ENCODE measurements around the gene RALGAPA1.

Gene RALGAPA1

DNA sequence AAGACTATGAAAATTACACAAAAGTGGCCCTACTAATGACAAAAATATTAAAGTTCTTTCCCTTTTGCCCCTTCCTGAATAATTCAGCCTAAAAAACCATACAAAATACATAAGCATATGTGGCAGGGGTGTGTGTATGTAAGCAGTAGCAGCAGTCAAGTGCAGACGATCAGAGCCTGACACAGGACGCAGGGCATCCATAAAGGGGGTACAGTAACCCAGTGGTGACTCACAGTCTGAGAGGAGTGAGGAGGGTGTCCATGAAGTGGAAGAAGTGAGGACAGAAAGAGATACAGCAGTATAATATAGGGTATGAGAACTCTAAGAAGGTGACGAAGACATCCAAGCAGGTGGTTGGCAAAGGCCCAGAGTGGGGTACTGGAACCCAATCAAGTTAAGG lies 56.7 kb downstream of the RALGAPA1 start:
- H3K27me3 ChIP-seq: no peaks in the 10 kb centered on the region
- intact Hi-C loops (cut with DNase I; ENCODE audit: low total_unique reads): no loop called here
- no peak for DNase-seq
- H3K36me3 ChIP-seq: peaks cover 51 to 58% (median 57%) of the 10 kb centered on the region in 3 donors
- H3K9me3 ChIP-seq: no peaks in the 10 kb centered on the region
- no peak overlapping the region for H3K4me3 ChIP-seq
- H3K4me1 ChIP-seq: no peaks in the 10 kb centered on the region
- H3K27ac ChIP-seq: no peak overlapping the region
- TF ChIP-seq, protein P1, sequence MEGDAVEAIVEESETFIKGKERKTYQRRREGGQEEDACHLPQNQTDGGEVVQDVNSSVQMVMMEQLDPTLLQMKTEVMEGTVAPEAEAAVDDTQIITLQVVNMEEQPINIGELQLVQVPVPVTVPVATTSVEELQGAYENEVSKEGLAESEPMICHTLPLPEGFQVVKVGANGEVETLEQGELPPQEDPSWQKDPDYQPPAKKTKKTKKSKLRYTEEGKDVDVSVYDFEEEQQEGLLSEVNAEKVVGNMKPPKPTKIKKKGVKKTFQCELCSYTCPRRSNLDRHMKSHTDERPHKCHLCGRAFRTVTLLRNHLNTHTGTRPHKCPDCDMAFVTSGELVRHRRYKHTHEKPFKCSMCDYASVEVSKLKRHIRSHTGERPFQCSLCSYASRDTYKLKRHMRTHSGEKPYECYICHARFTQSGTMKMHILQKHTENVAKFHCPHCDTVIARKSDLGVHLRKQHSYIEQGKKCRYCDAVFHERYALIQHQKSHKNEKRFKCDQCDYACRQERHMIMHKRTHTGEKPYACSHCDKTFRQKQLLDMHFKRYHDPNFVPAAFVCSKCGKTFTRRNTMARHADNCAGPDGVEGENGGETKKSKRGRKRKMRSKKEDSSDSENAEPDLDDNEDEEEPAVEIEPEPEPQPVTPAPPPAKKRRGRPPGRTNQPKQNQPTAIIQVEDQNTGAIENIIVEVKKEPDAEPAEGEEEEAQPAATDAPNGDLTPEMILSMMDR (IDR thresholded peaks at IDR 0.05): no peak

DNA sequence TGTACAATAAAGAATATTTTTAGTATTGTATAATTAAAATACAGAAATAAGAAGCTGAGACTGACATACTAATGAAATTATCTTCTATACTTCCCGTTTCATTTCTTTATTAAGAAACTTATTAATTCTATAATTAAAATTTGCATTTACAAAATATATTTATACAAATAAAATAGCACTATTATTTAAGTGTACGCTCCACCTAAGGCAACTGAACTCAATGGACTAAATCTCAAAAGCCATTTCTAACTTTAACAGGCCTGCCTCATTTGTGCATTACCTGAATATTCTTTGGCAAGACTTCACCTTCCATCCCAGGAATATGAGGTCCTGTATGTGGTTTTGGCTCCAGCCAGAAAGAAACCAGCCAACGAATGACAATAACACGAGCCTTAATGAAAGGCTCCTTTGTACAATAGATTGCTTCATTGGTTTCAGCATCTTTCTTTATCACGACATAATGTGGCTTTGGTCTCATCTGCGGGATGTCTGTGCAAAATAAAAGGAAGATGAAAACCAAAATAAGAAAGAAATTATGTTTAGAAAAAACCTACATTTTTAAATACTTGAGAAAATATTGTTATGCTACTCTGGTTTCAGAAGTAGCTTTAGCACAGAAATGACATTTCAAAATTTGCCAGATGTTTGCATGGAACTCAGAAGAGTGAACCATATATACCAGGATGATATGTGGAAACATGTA lies 58.7 kb downstream of the RALGAPA1 start:
- intact Hi-C loops (cut with DNase I; ENCODE audit: low total_unique reads): no loop called here

DNA sequence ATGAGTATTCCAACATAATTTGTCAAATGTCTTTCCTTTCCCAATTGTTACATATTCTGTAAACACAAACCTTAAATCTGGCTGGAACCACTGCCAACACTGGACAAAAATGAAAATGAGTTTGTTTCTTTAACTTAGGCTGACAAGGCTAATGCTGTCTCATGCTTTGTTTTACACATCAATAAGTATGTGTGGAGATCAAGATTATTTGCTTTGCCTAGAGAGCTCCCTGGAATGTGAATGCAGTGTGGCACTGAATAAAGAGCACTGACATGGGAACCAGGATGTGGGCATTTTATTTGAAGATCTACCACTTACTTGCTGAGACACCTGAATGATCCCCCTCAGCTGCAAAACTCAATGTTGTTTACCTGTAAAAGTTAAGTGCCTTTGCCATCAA lies 61.7 kb downstream of the RALGAPA1 start:
- no peaks in the 10 kb centered on the region for H3K27me3 ChIP-seq
- TF ChIP-seq, protein P1 (IDR thresholded peaks at IDR 0.05): no peak
- H3K4me3 ChIP-seq: no peak overlapping the region
- no peak for DNase-seq
- no peaks in the 10 kb centered on the region for H3K9me3 ChIP-seq
- H3K4me1 ChIP-seq: no peaks in the 10 kb centered on the region
- H3K27ac ChIP-seq: no peak overlapping the region
- intact Hi-C loops (cut with DNase I; ENCODE audit: low total_unique reads): no loop called here
- peaks cover 35 to 52% (median 40%) of the 10 kb centered on the region in 3 donors for H3K36me3 ChIP-seq

More for the DNA sequence above, 58.7 kb downstream of the RALGAPA1 start:
- no peak overlapping the region for H3K27ac ChIP-seq
- peaks cover 49 to 59% (median 53%) of the 10 kb centered on the region in 3 donors for H3K36me3 ChIP-seq
- no peak overlapping the region for H3K4me3 ChIP-seq
- no peaks in the 10 kb centered on the region for H3K9me3 ChIP-seq
- DNase-seq: no peak
- TF ChIP-seq, protein P1 (IDR thresholded peaks at IDR 0.05): no peak
- no peaks in the 10 kb centered on the region for H3K4me1 ChIP-seq
- H3K27me3 ChIP-seq: no peaks in the 10 kb centered on the region

DNA sequence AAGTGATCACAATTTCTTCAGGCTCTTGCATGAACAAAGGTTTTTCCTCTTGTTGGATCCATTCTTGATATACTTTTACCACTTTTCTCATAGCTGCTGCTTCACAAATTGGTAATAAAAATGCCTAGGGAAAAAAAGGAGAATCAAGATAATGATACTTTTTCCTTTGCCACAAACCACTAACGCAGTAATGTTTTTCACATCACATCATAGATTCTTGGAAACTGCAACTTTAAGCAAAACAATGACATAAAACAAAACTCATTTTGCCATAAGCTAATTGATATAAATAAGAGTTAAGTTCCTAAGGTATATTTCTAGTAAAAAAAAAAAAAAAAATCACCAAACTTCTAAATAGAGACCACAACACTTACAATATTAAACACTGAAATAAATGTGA lies 66.7 kb downstream of the RALGAPA1 start:
- no peaks in the 10 kb centered on the region for H3K9me3 ChIP-seq
- TF ChIP-seq, protein P1 (IDR thresholded peaks at IDR 0.05): no peak
- no peaks in the 10 kb centered on the region for H3K4me1 ChIP-seq
- no peaks in the 10 kb centered on the region for H3K27me3 ChIP-seq
- H3K27ac ChIP-seq: no peak overlapping the region
- intact Hi-C loops (cut with DNase I; ENCODE audit: low total_unique reads): no loop called here
- H3K36me3 ChIP-seq: peaks cover 40 to 66% (median 55%) of the 10 kb centered on the region in 3 donors
- DNase-seq: no peak
- H3K4me3 ChIP-seq: no peak overlapping the region

DNA sequence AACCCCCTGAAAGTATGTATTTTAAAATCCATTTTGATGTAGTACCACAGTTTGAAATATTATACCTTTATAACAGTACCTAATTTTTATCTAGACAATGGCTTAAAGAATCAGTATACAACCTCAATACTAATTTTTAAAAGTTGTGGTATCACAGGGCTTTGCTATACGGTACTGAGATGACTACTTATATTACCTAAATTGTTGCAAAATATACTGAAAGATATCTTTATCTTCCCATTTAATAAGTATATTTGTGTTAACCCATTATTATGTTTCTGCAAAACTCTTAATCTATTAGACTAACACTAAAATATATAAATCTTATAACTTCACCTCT lies 67.1 kb downstream of the RALGAPA1 start:
- Histone ChIP-seq H3K9me3 (no peaks in the 10 kb centered on the region), H3K36me3 (peaks cover 37 to 62% (median 55%) of the 10 kb centered on the region in 3 donors), H3K4me1 (no peaks in the 10 kb centered on the region), H3K27me3 (no peaks in the 10 kb centered on the region), H3K4me3 (no peak overlapping the region), H3K27ac (no peak overlapping the region)
- TF ChIP-seq, protein P1 (IDR thresholded peaks at IDR 0.05): no peak
- intact Hi-C loops (cut with DNase I; ENCODE audit: low total_unique reads): no loop called here
- no peak for DNase-seq

Data from tibial artery (tissue), 4 donors.